GM12872 (cell line): ENCODE results near the gene PSMF1.

Experiments used
- CTCF ChIP-seq: IDR thresholded peaks from 3 replicates; pipeline ENCODE4 v1.5.1; 2011; ENCODE audit warnings: low read depth, mild to moderate bottlenecking, low read length, moderate library complexity; ENCODE audit not compliant: insufficient read depth

The PSMF1 gene

GRCh38 chr20:1190847-1191246, 72.4 kb downstream of the PSMF1 start:
- no peak for TF ChIP-seq CTCF

GRCh38 chr20:1191299-1191698, 72.9 kb downstream of the PSMF1 start:
- TF ChIP-seq CTCF, result no peak

GRCh38 chr20:1195226-1195625, 76.8 kb downstream of the PSMF1 start:
- no peak for TF ChIP-seq CTCF

- no peak for TF ChIP-seq CTCF
These were observed 78.2 kb downstream of the PSMF1 start for GRCh38 chr20:1196634-1197033.

GRCh38 chr20:1197801-1198200, 79.4 kb downstream of the PSMF1 start:
- no peak for TF ChIP-seq CTCF

GRCh38 chr20:1198751-1199150, 80.3 kb downstream of the PSMF1 start:
- no peak for TF ChIP-seq CTCF

- no peak for TF ChIP-seq CTCF
These were observed 80.9 kb downstream of the PSMF1 start for GRCh38 chr20:1199212-1199873.
